ENCODE results near the gene OR4C13.
A peak's percentile ranks its signal among the peaks of the same experiment; 100 is the strongest.
"Not testable (repeated sequence)": the region's sequence is repeated elsewhere in the genome, so short reads cannot be mapped to it uniquely, and the experiment has no call there.

OR4C13 gene
- total RNA-seq: 0 to 0.03 (median 0) reads per million in 18 experiments

- no peak for DNase-seq
Measured at GRCh38 chr11:49952091-49952490, at the start of gene OR4C13. OR4C13 (plus strand) TSS chr11:49952391; CDS start chr11:49952423, 32 bp downstream.

- DNase-seq: not testable (repeated sequence)
Measured at GRCh38 chr11:49911516-49911915, 40.7 kb upstream of the OR4C13 start.

DNA sequence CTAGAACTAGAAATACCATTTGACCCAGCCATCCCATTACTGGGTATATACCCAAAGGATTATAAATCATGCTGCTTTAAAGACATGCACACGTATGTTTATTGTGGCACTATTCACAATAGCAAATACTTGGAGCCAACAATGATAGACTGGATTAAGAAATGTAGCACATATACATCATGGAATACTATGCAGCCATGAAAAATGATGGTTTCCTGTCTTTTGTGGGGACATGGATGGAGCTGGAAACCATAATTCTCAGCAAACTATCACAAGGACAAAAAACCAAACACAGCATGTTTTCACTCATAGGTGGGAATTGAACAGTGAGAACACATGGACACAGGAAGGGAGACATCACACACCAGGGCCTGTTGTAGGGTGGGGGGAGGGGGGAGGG lies 3.5 kb upstream of the OR4C13 start:
- DNase-seq: not testable (repeated sequence)

DNA sequence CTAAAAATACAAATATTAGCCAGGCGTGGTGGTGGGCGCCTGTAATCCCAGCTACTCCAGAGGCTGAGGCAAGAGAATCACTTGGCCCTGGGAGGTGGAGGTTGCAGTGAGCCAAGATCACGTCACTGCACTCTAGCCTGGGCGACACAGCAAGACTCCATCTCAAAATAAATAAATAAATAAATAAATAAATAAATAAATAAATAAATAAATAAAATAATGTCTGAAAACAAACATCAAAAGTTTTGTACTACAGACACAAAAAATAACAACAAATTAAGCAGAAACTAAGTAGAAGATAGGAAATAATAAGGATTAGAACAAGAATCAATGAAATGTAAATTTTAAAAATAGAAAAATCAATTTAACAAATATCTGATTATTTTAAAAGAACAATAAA lies 21.2 kb downstream of the OR4C13 start:
- DNase-seq: not testable (repeated sequence)

DNA sequence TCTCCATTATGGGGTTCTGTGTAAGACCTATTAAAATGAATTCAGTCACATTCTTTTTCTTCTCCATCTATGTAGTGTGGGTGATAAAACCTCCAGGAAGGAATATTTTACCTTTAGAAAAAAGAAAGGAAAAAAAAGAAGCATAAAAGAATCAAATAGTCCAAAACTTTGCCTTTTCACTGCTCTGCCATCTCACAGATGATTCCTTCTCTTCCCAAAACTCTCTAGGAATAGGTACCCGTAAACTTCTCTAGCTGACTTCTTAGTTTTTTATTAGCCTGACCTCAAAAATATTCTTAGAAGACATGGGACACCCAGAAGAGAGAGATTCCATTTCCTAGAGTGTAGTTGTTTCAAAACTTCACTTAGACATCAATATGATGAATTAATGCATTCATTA lies 30.2 kb downstream of the OR4C13 start, which contains the start of gene OR4C12:
Gene OR4C12, minus strand, starts transcription at position 101 of the 400 bp plus-strand sequence. Its CDS starts 34 bp downstream, at position 67.
- not testable (repeated sequence) for DNase-seq

GRCh38 chr11:49995565-49995964 lies 43.4 kb downstream of the OR4C13 start:
- DNase-seq: peak; percentile 30 to 44

All from inflammatory macrophage (primary cell).